ENCODE results near the gene NCKAP5.

NCKAP5 gene

GRCh38 chr2:133390156-133390555 lies 178.1 kb downstream of the NCKAP5 start:
- H3K9me3 Mint-ChIP-seq: peaks cover 36% of the 10 kb centered on the region
- H3K27ac Mint-ChIP-seq: no peak overlapping the region
- H3K36me3 Mint-ChIP-seq (ENCODE audit: low read depth): peaks cover 15% of the 10 kb centered on the region
- TF ChIP-seq CTCF (IDR thresholded peaks at IDR 0.05; ENCODE audit: unreplicated experiment in 3 of 3): no peak
- H3K27me3 Mint-ChIP-seq (ENCODE audit: low read depth): no peaks in the 10 kb centered on the region
- H3K4me3 Mint-ChIP-seq: no peak overlapping the region
- no peaks in the 10 kb centered on the region for H3K4me1 Mint-ChIP-seq

GRCh38 chr2:133389569-133389968 lies 178.7 kb downstream of the NCKAP5 start:
- Mint-ChIP-seq H3K27me3 (ENCODE audit: low read depth) (no peaks in the 10 kb centered on the region), H3K4me3 (no peak overlapping the region), H3K27ac (no peak overlapping the region), H3K4me1 (no peaks in the 10 kb centered on the region), H3K9me3 (peaks cover 36% of the 10 kb centered on the region), H3K36me3 (ENCODE audit: low read depth) (peaks cover 15% of the 10 kb centered on the region)
- TF ChIP-seq CTCF (IDR thresholded peaks at IDR 0.05; ENCODE audit: unreplicated experiment in 3 of 3): no peak

GRCh38 chr2:133382566-133382965 lies 185.7 kb downstream of the NCKAP5 start:
- no peaks in the 10 kb centered on the region for H3K27me3 Mint-ChIP-seq (ENCODE audit: low read depth)
- peaks cover 16% of the 10 kb centered on the region for H3K9me3 Mint-ChIP-seq
- peaks cover 3% of the 10 kb centered on the region for H3K36me3 Mint-ChIP-seq (ENCODE audit: low read depth)
- TF ChIP-seq CTCF (IDR thresholded peaks at IDR 0.05; ENCODE audit: unreplicated experiment in 3 of 3): no peak
- H3K4me1 Mint-ChIP-seq: no peaks in the 10 kb centered on the region
- no peak overlapping the region for H3K4me3 Mint-ChIP-seq
- peak overlapping the region in 1 of 3 experiments; percentile 29 for H3K27ac Mint-ChIP-seq

- no peaks in the 10 kb centered on the region for H3K36me3 Mint-ChIP-seq (ENCODE audit: low read depth)
- peaks cover 3% of the 10 kb centered on the region for H3K9me3 Mint-ChIP-seq
- no peaks in the 10 kb centered on the region for H3K27me3 Mint-ChIP-seq (ENCODE audit: low read depth)
- peaks cover 3% of the 10 kb centered on the region for H3K4me1 Mint-ChIP-seq
- no peak overlapping the region for H3K4me3 Mint-ChIP-seq
- no peak for TF ChIP-seq CTCF (IDR thresholded peaks at IDR 0.05; ENCODE audit: unreplicated experiment in 3 of 3)
- peak overlapping the region in 1 of 3 experiments; percentile 7 for H3K27ac Mint-ChIP-seq
Observed at GRCh38 chr2:133380991-133381390, 187.3 kb downstream of the NCKAP5 start.

- Mint-ChIP-seq H3K36me3 (ENCODE audit: low read depth) (no peaks in the 10 kb centered on the region), H3K4me3 (no peak overlapping the region), H3K27ac (no peak overlapping the region), H3K9me3 (no peaks in the 10 kb centered on the region), H3K4me1 (peaks cover 3% of the 10 kb centered on the region), H3K27me3 (ENCODE audit: low read depth) (no peaks in the 10 kb centered on the region)
- TF ChIP-seq CTCF (IDR thresholded peaks at IDR 0.05; ENCODE audit: unreplicated experiment in 3 of 3): no peak
Observed at GRCh38 chr2:133378928-133379549, 189.2 kb downstream of the NCKAP5 start.

- Mint-ChIP-seq H3K4me3 (no peak overlapping the region), H3K36me3 (ENCODE audit: low read depth) (no peaks in the 10 kb centered on the region), H3K27me3 (ENCODE audit: low read depth) (no peaks in the 10 kb centered on the region), H3K27ac (no peak overlapping the region), H3K9me3 (no peaks in the 10 kb centered on the region), H3K4me1 (peaks cover 3% of the 10 kb centered on the region)
- no peak for TF ChIP-seq CTCF (IDR thresholded peaks at IDR 0.05; ENCODE audit: unreplicated experiment in 3 of 3)
Observed at GRCh38 chr2:133378386-133378785, 189.9 kb downstream of the NCKAP5 start.

Data from nephron (organoid).